RKO (cell line): ENCODE measurements around the gene BCL7B.
"Not testable (repeated sequence)": the region's sequence is repeated elsewhere in the genome, so short reads cannot be mapped to it uniquely, and the experiment has no call there.

Source experiments
- DNase-seq: peaks from one replicate; pipeline ENCODE4 v3.0.0-alpha.2; 2016; ENCODE audit warnings: low spot score

Gene BCL7B

DNA sequence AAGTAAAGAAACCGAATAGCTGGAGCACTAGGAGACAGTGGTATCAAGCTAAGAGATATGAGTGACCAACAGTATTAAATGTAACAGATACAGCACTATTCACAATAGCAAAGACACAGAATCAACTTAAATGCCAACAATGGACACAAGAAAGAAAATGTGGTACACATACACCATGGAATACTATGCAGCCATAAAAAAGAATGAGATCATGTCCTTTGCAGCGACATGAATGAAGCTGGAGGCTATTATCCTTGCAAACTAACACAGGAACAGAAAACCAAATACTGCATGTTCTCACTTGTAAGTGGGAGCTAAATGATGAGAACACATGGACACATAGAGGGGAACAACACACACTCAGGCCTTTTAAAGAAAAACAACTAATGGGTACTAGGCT, 62.0 kb downstream of the BCL7B start:
- not testable (repeated sequence) for DNase-seq

DNA sequence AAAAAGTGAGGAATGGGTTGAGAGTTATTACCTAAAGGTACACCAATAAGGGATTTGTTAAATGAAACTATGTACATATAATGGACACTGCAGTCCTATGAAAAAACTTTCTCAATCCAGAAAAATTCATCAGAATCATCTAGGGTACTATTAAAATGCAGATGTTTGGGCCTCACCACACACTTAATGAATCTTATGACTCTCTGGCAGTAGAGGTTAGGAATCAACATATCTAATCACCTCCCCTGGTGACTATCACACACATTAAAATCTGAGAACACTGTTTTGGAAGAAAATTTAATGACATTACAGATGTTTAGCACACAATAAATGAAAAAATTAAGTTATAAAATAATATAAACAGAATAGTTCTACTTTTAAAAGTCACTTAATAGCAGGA, 67.5 kb downstream of the BCL7B start:
- DNase-seq = no peak

DNA sequence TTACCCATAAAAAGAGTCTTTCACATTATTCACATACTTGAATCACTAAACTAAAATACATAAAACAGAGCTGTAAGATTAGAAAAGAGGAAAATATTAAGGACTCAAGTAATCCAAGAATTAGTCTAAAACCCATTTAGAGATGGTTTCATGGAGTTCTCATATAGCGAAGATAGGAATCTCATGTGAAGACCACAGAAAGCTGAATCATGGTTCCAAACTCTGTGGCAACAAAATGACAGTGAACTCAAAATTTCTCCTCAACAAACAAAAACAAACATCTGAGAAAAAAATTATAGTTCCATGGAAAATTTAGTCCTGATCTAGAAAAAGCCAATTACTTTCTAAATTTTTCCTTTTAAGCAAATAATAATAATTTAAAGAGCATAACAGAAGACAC, 70.0 kb downstream of the BCL7B start:
- DNase-seq = no peak
